Thyroid gland (tissue), 4 donors: ENCODE measurements around the gene PAGR1. TPM values are rescaled to one million over a fixed set of nuclear protein-coding genes. Genes with fewer than 3 reads are reported as not detected.
"Not testable (repeated sequence)": the region's sequence is repeated elsewhere in the genome, so short reads cannot be mapped to it uniquely, and the experiment has no call there.

Experiments used
- DNase-seq, 2 donors: peaks; one replicate each; pipeline ENCODE4 v3.0.0-alpha.2; 2019
- H3K27ac ChIP-seq, 3 donors: fragments of 200-600 bp; sonication (generic); 1 replicate in 2 of 3; 2 replicates in 1 of 3; pipeline ENCODE4 v1.5.1; 2016 to 2019; ENCODE audit warnings: mild to moderate bottlenecking in 1 of 3, moderate library complexity in 1 of 3
- H3K27me3 ChIP-seq: fragments of 200-600 bp; sonication (generic); one replicate; pipeline ENCODE4 v1.5.1; 2019
- H3K36me3 ChIP-seq, 2 donors: fragments of 200-600 bp; sonication (generic); one replicate each; pipeline ENCODE4 v1.5.1; 2016 to 2019
- H3K4me1 ChIP-seq, 2 donors: fragments of 200-600 bp; sonication (generic); one replicate each; pipeline ENCODE4 v1.5.1; 2017 to 2019
- H3K4me3 ChIP-seq, 3 donors: fragments of 200-600 bp; sonication (generic); replicated peaks in 1 of 3; 1 replicate in 2 of 3; 2 replicates in 1 of 3; pipeline ENCODE4 v1.5.1; 2016; ENCODE audit warnings: mild to moderate bottlenecking in 1 of 3
- H3K9me3 ChIP-seq: fragments of 200-600 bp; sonication (generic); one replicate; pipeline ENCODE4 v1.5.1; 2017
- POLR2A ChIP-seq, 2 donors: fragments of 450-650 bp; IDR thresholded peaks; one replicate each; pipeline ENCODE4 v1.6.1; 2017; ENCODE audit warnings: antibody characterized with exemption in 2 of 2, mild to moderate bottlenecking in 2 of 2, moderate library complexity in 1 of 2
- WGBS, 2 donors: methylation state at CpG; one replicate each; pipeline ENCODE4 v1.1.5; 2017; 5-methylcytosine and 5-hydroxymethylcytosine counted together
- intact Hi-C: fragments of 100-400 bp; cut with DNase I; formaldehyde crosslinking; loops from one replicate; pipeline ENCODE4 v1.15.1; 2023
- total RNA-seq, 4 donors: library from RNA; depleted of rRNA; stranded (reverse); fragments of >200 nt; gene quantifications; one replicate each; pipeline ENCODE4 v1.2.3, GENCODE V29; 2016
- TF ChIP-seq, protein P1 (sequence below), 6 experiments: fragments of 200-600 bp in 3 of 6; fragments of 450-650 bp in 3 of 6; sonication (generic) in 3 of 6; IDR thresholded peaks; one replicate each; pipeline ENCODE4 v1.5.1; 2016 to 2019; ENCODE audit warnings: antibody characterized with exemption in 6 of 6, mild to moderate bottlenecking in 2 of 6, inconsistent platforms in 1 of 6, moderate library complexity in 1 of 6

The PAGR1 gene
- total RNA-seq, 4 donors from 2014 or later = 38.2 to 75.0 (median 55.2) TPM

DNA sequence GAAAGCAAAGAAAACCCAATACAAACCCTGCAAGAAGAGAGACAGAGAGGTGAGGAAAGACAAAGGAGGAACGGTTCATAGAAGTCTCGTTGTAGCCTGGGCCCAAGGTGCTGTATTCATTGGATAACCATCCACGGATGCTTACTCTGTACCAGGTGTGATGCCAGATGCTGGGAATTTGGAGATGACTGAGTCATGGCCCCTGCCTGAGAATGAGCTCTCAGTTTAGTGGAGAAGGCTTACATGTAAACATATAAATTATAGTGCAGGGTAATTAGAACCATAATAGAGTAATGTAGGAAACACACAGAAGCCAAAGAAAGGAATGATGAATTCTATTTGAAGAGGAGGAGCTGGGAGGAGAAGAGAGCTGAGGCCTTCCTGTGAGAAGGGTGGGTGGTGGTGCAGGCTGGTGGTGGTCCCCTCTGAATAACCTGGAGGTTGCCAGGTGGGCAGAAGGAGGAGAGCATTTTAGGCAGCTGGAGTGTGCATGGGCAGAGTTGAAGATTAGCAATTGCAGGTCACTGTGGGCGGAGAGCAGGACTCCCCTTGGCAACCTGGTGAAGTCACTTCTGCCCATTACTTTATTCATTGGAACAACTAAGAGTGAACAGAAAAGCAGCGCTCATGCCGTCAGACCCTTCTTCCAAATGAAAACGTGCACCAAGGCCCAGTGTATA is 45.6 kb upstream of the PAGR1 start:
- Histone ChIP-seq H3K27ac (no peak overlapping the region), H3K9me3 (no peaks in the 10 kb centered on the region), H3K27me3 (no peaks in the 10 kb centered on the region), H3K4me1 (peaks cover 7 to 11% of the 10 kb centered on the region in 2 donors), H3K4me3 (no peak overlapping the region), H3K36me3 (no peaks in the 10 kb centered on the region)
- WGBS, 2 donors = 84 to 86% methylated on average over 7 of the region's 7 CpGs
- TF ChIP-seq POLR2A (IDR thresholded peaks at IDR 0.05) = no peak
- TF ChIP-seq, protein P1, sequence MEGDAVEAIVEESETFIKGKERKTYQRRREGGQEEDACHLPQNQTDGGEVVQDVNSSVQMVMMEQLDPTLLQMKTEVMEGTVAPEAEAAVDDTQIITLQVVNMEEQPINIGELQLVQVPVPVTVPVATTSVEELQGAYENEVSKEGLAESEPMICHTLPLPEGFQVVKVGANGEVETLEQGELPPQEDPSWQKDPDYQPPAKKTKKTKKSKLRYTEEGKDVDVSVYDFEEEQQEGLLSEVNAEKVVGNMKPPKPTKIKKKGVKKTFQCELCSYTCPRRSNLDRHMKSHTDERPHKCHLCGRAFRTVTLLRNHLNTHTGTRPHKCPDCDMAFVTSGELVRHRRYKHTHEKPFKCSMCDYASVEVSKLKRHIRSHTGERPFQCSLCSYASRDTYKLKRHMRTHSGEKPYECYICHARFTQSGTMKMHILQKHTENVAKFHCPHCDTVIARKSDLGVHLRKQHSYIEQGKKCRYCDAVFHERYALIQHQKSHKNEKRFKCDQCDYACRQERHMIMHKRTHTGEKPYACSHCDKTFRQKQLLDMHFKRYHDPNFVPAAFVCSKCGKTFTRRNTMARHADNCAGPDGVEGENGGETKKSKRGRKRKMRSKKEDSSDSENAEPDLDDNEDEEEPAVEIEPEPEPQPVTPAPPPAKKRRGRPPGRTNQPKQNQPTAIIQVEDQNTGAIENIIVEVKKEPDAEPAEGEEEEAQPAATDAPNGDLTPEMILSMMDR (IDR thresholded peaks at IDR 0.05) = no peak
- intact Hi-C loops = no loop called here
- no peak for DNase-seq

DNA sequence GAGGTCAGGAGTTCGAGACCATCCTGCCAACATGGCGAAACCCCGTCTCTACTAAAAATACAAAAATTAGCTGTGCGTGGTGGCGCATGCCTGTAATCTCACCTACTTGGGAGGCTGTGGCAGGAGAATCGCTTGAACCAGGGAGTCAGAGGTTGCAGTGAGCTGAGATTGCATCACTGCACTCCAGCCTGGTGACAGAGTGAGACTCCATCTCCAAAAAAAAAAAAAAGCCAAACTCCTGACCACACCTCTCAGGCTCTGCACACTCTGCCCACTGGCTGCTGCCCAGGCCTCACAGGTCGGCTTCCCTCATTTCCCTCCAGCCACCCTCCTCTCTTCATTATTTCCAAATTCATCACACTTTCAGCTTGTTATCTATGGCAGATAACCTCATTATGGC is 43.6 kb upstream of the PAGR1 start:
- H3K4me3 ChIP-seq, H3K4me1 ChIP-seq, H3K36me3 ChIP-seq, H3K9me3 ChIP-seq, DNase-seq, H3K27ac ChIP-seq, intact Hi-C loops, H3K27me3 ChIP-seq: not testable (repeated sequence)
- 88 to 93% methylated on average over 7 of the region's 7 CpGs for WGBS, 2 donors

DNA sequence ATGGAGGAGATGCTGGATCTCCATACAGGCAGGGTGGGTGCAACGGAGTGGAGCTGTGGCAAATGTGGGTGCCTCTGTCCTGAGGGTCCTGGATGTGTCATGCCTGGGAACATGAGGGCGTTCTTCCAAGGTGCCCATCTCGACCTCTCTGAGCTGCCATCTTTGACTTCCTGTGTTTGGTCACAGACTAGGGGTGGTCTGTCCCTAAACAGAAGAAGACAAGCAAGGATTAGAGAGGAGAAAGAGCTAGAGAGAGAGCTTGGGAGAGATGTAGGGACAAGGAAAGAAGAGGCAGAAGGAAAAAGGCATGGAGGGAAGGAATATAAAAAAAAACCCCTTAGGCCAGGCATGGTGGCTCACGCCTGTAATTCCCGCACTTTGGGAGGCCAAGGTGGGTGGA is 41.2 kb upstream of the PAGR1 start:
- H3K4me1 ChIP-seq = no peaks in the 10 kb centered on the region
- DNase-seq = no peak
- no peak for TF ChIP-seq POLR2A (IDR thresholded peaks at IDR 0.05)
- TF ChIP-seq, protein P1 (IDR thresholded peaks at IDR 0.05) = no peak
- no peaks in the 10 kb centered on the region for H3K36me3 ChIP-seq
- H3K27me3 ChIP-seq = no peaks in the 10 kb centered on the region
- no peak overlapping the region for H3K27ac ChIP-seq
- no peaks in the 10 kb centered on the region for H3K9me3 ChIP-seq
- intact Hi-C loops = no loop called here
- 90 to 94% methylated on average over 5 of the region's 5 CpGs for WGBS, 2 donors
- H3K4me3 ChIP-seq = no peak overlapping the region

DNA sequence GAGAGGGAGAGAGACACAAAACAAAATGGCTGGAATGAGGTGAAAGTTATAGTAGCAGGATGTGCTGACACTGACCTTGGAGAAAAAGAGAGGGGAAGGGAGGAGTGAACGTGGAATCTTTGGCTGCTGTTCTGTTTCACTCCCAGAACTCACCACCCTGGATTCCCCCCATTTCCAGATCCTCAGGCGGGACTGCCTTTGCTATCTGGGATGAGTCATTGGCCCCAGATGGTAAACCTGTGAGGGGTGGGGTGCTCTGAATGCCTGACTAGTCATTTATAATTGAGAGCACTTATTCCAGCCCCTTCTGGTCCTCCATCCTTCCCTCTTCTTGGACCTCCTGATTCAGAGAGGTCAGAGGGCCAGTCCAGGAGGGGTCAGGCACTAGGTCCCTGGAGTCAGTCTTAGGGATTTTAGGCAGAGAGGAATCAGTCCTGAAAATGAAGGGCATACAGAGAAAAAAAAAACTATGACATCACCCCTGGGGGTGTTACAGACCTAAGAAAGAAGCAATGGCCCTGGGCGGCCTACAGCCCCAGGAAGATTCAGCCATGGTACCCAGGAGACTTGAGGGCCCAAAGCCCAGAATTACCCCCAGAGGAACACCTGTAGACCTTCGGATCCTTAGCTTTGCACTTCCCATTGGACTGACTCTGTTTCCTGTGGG is 40.1 kb upstream of the PAGR1 start:
- Histone ChIP-seq H3K36me3 (no peaks in the 10 kb centered on the region), H3K27me3 (no peaks in the 10 kb centered on the region), H3K4me1 (no peaks in the 10 kb centered on the region), H3K9me3 (no peaks in the 10 kb centered on the region), H3K4me3 (no peak overlapping the region), H3K27ac (no peak overlapping the region)
- DNase-seq = no peak
- TF ChIP-seq, protein P1 (IDR thresholded peaks at IDR 0.05) = no peak
- no peak for TF ChIP-seq POLR2A (IDR thresholded peaks at IDR 0.05)
- WGBS, 2 donors = 78 to 85% methylated on average over 4 of the region's 4 CpGs
- intact Hi-C loops = no loop called here

DNA sequence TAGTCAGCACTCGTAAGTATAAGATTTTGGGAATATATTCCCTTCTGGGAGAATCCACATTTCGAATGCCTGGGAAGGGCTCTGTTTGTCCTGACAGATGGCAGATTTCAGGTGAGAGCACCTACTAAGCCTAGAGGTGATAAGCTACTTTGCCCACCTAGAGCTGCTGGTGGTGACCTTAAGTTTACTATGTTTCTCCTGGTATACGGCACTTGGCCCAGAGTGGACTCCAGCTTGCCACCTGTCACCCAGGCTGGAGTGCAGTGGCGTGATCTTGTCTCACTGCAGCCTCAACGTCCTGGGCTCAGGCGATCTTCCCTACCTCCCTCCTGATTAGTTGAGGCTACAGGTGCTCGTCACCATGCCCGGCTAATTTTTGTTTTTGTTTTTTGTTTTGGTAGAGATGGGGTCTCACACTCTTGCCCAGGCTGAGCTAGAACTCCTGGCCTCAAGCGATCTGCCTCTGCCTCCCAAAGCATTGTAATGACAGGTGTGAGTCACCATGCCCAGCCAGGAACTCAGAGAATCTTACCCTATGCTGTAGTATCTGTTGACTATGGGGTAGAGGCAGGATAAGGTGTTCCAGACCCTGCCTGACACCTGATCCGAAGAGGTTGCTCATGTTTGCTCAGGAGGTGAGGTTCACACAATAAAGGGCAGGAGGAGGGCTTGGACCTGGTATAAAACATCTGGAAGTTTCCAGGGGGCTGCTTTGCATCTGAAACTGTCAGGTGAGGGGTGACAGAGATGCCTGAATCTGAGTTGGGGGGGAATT is 38.2 kb upstream of the PAGR1 start, which contains the start of gene ZG16:
ZG16 (plus strand) TSS at position 681 of the 775 bp plus-strand sequence. CDS start 1,011 bp downstream, outside the sequence.
- intact Hi-C loops = no loop called here
- no peak for TF ChIP-seq POLR2A (IDR thresholded peaks at IDR 0.05)
- Histone ChIP-seq H3K4me1 (no peaks in the 10 kb centered on the region), H3K27ac (no peak within 1 kb of the TSS), H3K9me3 (no peaks in the 10 kb centered on the region), H3K36me3 (no peaks in the 10 kb centered on the region), H3K4me3 (no peak within 1 kb of the TSS), H3K27me3 (no peaks in the 10 kb centered on the region)
- WGBS, 2 donors = 79 to 86% methylated on average over 9 to 10 of the region's 10 CpGs
- DNase-seq = no peak
